8988T (cell line): ENCODE results near the gene CC2D1B.

Experiments used
- DNase-seq: peaks from one replicate; pipeline ENCODE4 v3.0.0; 2011

CC2D1B gene

GRCh38 chr1:52359676-52360594 is 6.1 kb downstream of the CC2D1B start:
- no peak for DNase-seq

GRCh38 chr1:52358851-52359497 is 7.0 kb downstream of the CC2D1B start:
- DNase-seq, result no peak

GRCh38 chr1:52357397-52357796 is 8.6 kb downstream of the CC2D1B start:
- DNase-seq, result no peak

- DNase-seq, result no peak
Observed at GRCh38 chr1:52356818-52357355, 9.1 kb downstream of the CC2D1B start.

- no peak for DNase-seq
Observed at GRCh38 chr1:52355847-52356505, 10.0 kb downstream of the CC2D1B start.

GRCh38 chr1:52355436-52355835 is 10.6 kb downstream of the CC2D1B start:
- DNase-seq, result no peak

- DNase-seq, result no peak
Observed at GRCh38 chr1:52352690-52353089, 13.3 kb downstream of the CC2D1B start.

- DNase-seq, result no peak
Observed at GRCh38 chr1:52348704-52349300, 17.2 kb downstream of the CC2D1B start.

- no peak for DNase-seq
Observed at GRCh38 chr1:52346653-52347052, 19.4 kb downstream of the CC2D1B start.

- DNase-seq, result no peak
Observed at GRCh38 chr1:52345252-52345651, 20.8 kb downstream of the CC2D1B start.

- no peak for DNase-seq
Observed at GRCh38 chr1:52343979-52344378, 22.0 kb downstream of the CC2D1B start.

GRCh38 chr1:52341655-52342260 is 24.2 kb downstream of the CC2D1B start:
- no peak for DNase-seq

- DNase-seq, result no peak
Observed at GRCh38 chr1:52337439-52337838, 28.6 kb downstream of the CC2D1B start.

GRCh38 chr1:52334906-52335528 is 31.0 kb downstream of the CC2D1B start:
- no peak for DNase-seq

- DNase-seq, result no peak
Observed at GRCh38 chr1:52332411-52332810, 33.6 kb downstream of the CC2D1B start.

- no peak for DNase-seq
Observed at GRCh38 chr1:52328615-52329014, 37.4 kb downstream of the CC2D1B start.

GRCh38 chr1:52325786-52326185 is 40.2 kb downstream of the CC2D1B start:
- no peak for DNase-seq

- DNase-seq, result no peak
Observed at GRCh38 chr1:52323731-52324130, 42.3 kb downstream of the CC2D1B start.

GRCh38 chr1:52321061-52321460 is 44.9 kb downstream of the CC2D1B start:
- no peak for DNase-seq

GRCh38 chr1:52306227-52307006 is 59.6 kb downstream of the CC2D1B start:
- no peak for DNase-seq
